Measurements from ENCODE around the gene CA4. TPM values are rescaled to one million over a fixed set of nuclear protein-coding genes. Genes with fewer than 3 reads are reported as not detected.
A peak's percentile ranks its signal among the peaks of the same experiment; 100 is the strongest.

Gene CA4
- total RNA-seq, 1 donor from 2014 or later, result 8.5 TPM

- DNase-seq (ENCODE audit: low read depth in 2 of 2), result peak in 1 of 2 donors; percentile 74
Observed at GRCh38 chr17:60154616-60155426, 5.0 kb downstream of the CA4 start.

DNA sequence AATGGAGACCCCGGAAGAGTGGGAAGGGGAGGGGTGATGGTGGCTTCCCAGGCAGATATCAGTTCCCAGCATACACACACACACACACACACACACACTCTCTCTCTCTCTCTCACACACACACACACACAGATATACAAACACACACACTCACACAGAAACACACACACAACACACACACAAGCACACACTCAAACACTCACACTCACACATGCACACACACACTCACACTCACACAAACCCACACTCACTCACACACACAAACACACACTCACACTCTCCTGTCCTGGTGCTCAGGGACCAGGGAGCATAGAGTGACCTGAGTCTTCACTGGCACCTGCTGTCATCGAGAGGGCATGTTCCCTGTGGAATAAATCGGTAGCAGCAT is 5.6 kb downstream of the CA4 start:
- DNase-seq (ENCODE audit: low read depth in 2 of 2), result no peak

DNA sequence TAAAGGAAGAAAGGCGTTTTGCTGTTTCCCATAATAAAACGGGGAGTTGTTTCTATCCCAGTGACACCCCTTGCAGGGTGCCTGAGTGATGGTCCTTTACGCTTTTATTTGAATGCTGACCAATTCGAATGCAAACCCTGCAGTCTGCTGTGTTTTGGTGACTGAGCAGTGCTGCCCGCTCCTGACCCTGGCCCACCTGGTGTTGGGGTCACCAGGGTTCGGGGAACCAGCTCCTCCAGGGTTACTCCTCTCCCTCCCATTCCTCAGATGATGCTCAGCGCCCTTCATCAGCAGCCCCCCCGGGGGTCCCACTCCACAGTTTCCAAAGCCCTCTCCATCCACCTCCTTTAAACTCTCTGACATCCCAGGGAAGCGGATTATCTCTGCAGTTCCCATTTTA is 6.0 kb downstream of the CA4 start:
- DNase-seq (ENCODE audit: low read depth in 2 of 2), result no peak

- DNase-seq (ENCODE audit: low read depth in 2 of 2), result no peak
Observed at GRCh38 chr17:60156746-60157145, 7.0 kb downstream of the CA4 start.

DNA sequence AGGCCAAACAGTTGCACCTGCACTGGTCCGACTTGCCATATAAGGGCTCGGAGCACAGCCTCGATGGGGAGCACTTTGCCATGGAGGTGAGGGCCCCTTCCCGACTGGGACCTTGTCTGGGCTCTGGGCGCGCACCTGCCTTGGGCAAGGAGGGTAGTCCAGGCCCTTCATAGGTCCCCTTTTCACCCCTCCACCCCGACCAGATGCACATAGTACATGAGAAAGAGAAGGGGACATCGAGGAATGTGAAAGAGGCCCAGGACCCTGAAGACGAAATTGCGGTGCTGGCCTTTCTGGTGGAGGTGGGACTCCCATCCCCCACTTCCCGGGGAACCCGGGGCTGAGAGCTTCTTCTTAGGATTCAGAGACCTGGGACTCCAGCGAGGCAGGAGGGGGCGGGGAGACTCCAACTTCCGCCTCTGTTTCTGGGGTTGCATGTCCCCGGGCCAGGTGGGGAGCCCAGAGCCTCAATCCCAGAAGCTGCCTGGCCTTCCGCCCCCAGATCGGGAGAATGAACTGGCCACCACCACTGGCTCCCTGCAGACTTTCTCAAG is 7.8 kb downstream of the CA4 start:
- no peak for DNase-seq (ENCODE audit: low read depth in 2 of 2)

DNA sequence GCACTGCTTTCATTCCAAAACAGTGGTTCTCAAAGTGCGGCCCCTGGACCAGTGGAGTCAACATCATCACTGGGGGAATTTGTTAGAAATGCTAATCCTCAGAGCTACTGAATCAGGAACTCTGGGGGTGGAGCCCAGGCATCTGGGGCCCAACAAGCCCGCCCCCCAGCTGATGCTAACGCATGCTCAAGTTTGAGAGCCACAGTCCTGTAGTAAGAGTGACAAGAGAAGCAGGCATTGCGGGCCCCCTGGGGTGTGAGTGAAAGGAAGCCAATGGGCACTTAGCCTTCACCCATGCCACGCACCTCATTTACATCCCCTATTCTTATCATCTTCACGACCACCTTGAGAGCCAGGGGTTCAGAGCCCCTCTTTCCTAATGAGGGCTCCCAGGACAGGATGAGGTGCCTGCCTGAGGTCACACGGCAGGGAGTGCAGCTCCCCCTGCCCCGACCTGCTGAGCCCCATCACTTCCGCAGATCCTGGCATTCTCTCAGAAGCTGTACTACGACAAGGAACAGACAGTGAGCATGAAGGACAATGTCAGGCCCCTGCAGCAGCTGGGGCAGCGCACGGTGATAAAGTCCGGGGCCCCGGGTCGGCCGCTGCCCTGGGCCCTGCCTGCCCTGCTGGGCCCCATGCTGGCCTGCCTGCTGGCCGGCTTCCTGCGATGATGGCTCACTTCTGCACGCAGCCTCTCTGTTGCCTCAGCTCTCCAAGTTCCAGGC is 9.1 kb downstream of the CA4 start:
- no peak for DNase-seq (ENCODE audit: low read depth in 2 of 2)

DNA sequence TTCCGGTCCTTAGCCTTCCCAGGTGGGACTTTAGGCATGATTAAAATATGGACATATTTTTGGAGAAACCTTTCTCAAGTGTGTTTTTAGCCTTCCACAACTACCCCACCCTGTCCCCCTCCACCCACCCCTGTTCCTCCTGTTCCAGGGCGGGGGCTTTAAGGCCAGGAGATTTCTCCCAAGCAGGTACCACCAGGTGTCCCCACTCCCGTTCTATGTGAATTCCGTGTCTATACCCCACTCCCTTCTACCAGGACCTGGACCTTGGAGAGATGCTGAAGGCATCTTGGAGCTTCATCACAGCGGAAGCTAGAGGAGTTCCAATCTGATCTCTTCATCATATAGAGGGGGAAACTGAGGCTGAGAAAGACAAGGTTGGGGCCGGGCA is 9.7 kb downstream of the CA4 start:
- no peak for DNase-seq (ENCODE audit: low read depth in 2 of 2)

- no peak for DNase-seq (ENCODE audit: low read depth in 2 of 2)
Observed at GRCh38 chr17:60160829-60161501, 11.2 kb downstream of the CA4 start.

DNA sequence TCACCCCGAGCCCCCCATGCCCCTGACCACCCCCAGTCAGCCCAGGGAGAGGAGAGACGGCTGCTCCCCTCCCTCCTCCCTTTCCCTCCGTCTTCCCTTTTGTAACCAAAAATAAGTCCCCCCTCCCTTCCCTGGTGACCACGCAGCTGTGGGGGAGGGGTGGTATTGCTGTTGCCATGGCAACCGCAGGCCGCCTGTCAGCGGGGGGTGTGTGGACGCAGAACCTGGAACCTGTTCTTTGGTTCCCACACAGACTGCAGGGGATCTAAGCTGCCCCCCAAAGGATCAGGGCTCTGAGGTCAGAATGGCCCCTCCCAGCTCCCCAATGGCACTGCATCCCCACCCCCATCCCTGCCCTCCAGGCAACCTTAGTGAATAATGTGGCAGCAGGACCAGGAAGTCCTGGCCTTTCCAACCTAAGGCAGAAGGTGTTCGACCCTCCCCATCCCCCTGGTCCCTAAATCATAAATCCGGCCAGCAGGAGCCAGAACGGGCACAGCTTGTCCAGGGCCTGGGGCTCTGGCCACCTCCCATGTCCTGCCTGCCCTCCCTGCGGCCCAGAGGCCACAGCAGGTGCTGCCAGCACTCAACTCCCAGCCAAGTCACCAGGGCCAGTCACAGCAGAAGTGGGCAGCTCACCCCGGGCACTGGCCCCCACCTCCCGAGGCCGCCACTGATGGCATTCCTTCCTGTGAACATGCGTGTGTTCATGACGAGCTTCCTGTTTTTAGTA is 12.0 kb downstream of the CA4 start:
- peak; percentile 74 to 90 for DNase-seq (ENCODE audit: low read depth in 2 of 2)

- peak in 1 of 2 donors; percentile 58 for DNase-seq (ENCODE audit: low read depth in 2 of 2)
Observed at GRCh38 chr17:60163108-60163784, 13.5 kb downstream of the CA4 start.

- DNase-seq (ENCODE audit: low read depth in 2 of 2), result no peak
Observed at GRCh38 chr17:60164164-60164563, 14.4 kb downstream of the CA4 start.

- DNase-seq (ENCODE audit: low read depth in 2 of 2), result peak in 1 of 2 donors; percentile 69
Observed at GRCh38 chr17:60164697-60165096, 14.9 kb downstream of the CA4 start.

GRCh38 chr17:60165223-60165622 is 15.4 kb downstream of the CA4 start:
- no peak for DNase-seq (ENCODE audit: low read depth in 2 of 2)

- DNase-seq (ENCODE audit: low read depth in 2 of 2), result peak; percentile 52 to 53
Observed at GRCh38 chr17:60165971-60166370, 16.2 kb downstream of the CA4 start.

- no peak for DNase-seq (ENCODE audit: low read depth in 2 of 2)
Observed at GRCh38 chr17:60167065-60167741, 17.4 kb downstream of the CA4 start.

GRCh38 chr17:60168654-60169053 is 18.9 kb downstream of the CA4 start:
- DNase-seq (ENCODE audit: low read depth in 2 of 2), result no peak

DNA sequence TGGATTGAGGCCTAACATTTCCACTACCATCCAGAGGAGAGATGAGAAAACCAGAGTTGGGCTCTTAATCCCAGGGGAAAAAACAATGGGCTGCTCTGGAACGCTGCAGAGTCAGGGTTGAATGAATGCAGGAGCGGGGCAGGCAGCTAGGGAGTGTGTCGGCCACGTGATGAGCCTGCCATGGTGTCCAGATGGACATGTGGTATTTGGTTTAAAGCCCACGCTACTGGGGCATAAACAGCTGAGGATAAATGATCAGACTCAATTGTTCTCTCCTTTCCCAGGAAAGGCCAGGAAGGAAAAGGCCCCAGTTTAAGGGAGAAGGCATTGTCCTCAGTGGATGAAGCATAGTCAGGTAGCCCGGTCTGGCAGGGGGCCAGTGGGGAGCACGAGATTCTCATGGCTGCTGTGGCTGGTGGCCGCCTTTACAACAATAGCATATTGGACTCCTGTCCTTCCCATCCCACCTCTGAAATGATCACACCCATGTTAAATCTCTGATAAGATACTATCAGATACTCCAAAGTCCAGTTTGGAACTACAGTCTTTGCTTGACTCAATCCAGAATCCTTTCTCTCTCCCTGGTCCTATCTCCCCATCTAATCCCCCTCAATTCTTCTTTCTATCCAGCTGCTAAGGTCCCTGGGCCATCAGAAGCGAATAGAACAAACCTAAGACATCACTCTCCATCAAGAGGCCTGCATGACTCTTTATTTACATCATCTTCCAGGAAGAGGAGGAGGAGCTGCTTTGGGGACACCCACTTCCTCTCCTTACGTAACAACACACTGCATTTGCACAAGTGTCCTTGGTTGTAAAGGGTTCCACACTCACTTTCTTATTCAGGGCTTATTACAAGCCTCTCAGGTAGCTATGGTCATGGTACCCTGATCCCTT is 20.4 kb downstream of the CA4 start:
- DNase-seq (ENCODE audit: low read depth in 2 of 2), result peak; percentile 94 to 97

GRCh38 chr17:60170835-60171752 is 21.3 kb downstream of the CA4 start:
- peak; percentile 16 to 54 for DNase-seq (ENCODE audit: low read depth in 2 of 2)
